Activated CD4-positive, alpha-beta T cell treated with anti-CD3 and anti-CD28 coated beads, Interleukin-2, Interleukin-6, amounts not matched to agents 100 ng/mL and 50 ng/mL, durations not matched to agents 16 hours and 8 hours (primary cell): ENCODE data around the gene RPL5.

Experiments used
- DNase-seq: peaks from one replicate; pipeline ENCODE4 v3.0.0-alpha.2; 2020

The RPL5 gene

GRCh38 chr1:92820551-92820950 lies 11.3 kb upstream of the RPL5 start:
- no peak for DNase-seq

DNA sequence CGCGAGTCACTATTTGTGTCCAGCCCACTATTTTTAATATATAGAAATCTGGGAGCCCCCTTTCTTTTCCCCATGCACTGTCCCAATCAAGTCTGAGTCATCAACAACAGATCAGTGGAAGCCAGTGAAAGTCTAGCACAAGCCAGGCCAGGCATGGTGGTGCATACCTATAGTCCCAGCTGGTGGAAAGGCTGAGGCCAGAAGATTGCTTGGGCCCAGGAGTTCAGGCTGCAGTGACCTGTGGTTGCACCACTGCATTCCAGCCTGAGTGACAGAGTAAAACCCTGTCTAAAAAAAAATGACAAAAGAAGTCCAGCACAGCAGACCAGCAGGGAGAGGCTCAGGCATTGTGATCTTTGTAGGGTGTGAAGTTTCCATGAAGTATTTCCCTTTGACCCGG lies 9.0 kb upstream of the RPL5 start:
- DNase-seq = no peak

GRCh38 chr1:92826792-92827191 lies 5.0 kb upstream of the RPL5 start:
- DNase-seq = no peak

DNA sequence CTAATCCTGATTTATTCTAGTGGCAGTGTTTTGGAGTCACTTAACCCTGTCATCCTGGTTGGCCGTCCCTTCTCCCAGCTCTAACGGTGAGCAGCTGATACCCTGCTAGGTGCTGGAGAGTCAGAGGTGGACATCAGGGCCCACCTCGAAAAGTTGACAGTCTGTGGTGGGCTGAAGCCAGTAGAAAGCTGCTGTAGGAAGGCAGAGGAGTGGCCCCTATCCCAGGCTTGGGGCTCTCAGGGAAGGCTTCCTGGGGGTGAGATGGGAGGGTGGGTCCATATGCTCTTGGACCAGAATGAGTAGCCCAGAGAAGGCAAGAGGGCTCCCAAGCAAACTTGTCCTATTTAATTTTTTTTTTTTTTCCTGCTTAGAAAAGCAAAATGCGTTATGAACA lies 475 bp upstream of the RPL5 start:
- DNase-seq = no peak

DNA sequence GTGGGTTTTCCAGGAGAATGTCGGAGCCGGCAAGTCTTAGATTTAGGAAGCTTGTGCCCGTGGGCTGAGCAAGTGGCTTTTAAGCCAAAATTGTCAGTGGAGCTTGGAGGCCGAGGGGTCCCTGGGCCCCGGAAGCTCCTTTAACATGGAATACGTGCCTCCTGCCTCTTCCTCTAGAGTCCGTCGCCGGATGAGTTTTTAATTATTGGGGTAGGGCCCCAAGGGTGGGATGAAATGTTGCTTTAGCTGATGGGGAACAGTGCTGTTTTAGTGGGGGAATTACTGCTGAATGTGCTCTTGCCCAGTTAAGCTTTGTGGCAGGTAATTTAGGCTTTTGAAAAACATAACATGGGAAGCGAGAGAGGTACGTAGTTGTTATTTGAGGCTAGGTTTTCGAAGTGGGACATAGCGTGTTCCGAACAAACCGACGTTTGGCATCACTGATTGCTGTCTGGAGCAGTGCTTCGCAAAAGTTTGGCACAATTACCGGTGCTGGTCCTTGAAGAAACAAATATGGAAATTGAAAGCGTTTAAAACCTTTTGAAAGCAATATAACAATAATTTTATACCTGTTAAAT lies 786 bp downstream of the RPL5 start:
- DNase-seq = no peak

DNA sequence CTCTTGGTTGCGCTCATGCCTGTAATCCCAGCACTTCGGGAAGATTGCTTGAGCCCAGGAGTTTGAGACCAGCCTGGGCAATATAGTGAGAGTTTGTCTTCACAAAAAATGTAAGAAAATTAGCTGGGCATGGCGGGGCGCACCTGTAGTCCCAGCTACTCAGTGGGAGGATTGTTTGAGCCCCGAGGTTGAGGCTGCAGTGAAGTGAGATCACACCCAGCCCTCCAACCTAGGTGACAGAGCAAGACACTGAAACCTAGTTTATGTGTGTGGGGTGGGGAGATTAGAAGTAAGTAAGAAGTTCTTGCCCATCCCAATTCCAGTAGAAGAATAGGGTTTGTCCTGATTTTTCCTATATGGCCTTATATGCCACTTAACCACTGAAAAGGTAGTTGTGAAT lies 2.0 kb downstream of the RPL5 start:
- peak; percentile 28 for DNase-seq

- DNase-seq = no peak
These were observed 2.8 kb downstream of the RPL5 start for GRCh38 chr1:92834617-92835016.

DNA sequence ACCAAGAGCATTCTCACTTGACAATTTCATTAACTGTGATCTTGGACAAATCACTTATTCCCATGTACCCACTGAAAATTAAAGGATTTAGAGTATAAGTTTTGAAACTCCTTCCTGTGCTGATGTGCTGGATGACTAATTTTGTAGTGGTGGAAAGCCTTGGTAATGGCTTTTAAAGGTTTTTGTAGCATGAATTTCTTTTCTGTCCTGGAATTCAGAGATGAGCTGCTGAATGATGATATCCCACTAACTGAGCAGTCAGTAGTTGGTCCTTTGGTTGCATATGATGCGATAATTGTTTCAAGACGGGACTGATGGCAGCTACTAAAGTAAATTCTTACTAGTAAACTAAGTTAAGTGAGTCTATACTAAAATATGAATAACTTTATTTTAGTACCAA lies 5.2 kb downstream of the RPL5 start:
- no peak for DNase-seq

GRCh38 chr1:92838519-92838918 lies 6.7 kb downstream of the RPL5 start:
- no peak for DNase-seq

- DNase-seq = no peak
These were observed 7.6 kb downstream of the RPL5 start for GRCh38 chr1:92839442-92839841.

DNA sequence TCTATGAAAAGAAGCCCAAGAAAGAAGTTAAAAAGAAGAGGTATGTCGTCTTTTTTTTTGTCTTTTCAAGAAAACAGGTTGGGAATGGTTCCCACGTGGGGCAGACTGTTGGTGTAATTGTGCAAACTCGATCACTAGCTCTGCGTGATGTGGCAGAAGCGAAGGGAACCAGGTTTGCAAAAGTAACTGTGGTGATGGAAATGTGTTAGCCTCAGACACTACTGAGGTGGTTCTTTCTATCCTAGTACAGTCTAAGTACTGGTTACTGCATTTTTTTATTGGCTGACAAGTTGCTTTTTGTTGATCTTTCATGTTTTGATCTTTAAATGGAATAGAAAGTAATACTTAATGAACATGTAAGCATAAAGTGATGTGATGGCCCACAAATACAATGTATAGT lies 8.8 kb downstream of the RPL5 start:
- no peak for DNase-seq

DNA sequence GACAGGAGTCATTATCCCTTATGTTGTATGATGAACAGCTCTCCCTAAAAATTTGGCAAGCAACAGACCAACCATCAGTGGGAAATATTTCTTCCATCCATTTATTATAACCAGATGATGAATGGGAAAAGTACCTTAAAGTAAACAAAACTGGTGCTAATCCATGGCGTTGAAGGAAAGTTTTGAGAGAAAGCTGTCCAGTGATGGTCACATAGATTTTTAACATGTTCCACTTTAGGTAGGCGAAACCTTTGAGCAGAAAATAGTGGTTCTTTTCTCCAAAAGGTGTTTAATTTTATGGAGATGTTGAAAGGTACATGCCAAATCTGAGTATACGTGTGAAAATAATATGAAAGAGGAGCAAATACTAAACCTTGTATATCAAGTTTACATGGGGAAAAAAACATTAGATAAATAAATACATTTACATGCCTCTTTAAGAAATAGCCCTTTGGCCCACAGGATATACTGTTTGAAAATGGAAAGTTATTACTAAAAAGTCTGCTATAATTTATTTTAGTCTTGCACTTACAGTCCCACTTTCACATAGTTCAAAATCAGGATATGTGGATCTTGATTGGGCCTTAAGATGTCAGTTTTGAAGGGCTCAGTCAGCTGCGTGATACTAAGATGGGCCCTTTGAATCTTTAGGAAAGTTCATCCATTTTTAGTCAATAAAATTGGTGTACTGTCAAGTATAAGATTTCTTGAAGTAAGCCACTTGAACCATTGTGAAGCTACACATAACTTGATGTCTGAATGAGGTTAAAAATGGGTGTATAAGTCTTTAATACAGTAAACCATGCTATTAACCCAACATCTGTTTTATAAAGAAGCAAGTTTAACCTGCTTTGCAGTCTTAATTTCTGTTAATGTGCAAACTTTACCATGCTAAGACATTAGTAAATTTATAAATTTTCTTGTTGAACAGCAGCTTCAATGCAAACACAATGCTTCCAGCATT lies 10.5 kb downstream of the RPL5 start:
- DNase-seq = no peak

DNA sequence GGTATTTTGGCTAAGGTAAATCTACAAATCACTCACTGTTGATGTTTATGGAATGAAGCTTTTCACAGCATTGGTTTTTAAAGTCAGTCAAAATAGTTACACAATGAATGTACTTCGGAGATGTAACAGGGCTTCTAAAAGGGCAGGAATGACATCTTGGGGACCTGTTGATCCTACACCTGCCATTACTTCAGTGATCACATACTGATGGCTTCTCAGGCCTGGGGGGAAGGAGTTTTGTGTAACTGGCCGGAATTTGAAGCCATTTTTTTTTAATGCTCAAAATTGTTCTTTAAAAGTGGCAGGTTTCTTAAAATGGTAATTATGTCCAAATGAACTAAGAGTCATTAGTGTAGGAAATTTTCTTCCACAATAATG lies 11.2 kb downstream of the RPL5 start:
- DNase-seq = no peak

DNA sequence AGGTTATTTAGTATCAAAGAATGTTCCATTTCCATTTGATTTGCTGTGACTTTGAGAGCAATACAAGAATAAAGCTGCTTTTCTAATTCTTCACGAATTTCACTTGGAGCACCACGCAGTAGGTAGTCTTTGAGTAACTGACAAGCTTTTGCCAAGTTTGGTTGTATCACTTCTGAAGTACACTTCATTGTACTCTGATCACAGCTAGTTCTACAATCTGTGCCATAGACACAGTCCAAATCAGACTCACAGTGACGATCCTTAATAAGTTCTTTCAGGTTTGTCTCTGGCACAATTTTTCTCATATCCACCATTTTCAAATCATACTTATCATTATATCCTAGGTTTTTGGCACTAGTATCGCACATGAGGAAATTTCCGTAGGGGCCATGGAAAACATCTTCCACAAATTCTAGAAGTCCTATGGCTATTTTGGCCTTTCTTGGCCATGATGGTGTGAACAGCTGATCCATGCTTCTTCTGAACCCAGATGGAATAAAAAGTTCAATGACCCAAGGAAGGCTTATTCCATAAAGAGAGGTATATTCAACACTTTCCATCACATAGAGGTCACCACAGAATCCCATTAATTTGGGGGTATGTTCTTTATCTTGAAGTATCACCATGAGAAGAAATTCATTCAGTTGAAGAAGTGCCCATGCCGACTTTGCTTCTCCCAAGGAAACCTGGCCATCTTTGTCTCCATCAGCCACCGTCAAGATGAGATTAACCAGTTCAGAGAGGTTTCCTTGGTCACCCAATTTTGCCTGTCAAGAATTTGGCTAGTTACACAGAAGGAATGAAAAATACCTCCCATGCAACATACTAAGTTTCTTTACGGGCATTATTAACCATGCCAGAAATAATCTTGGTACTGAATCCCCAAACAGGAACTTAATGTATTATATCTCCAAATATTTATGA lies 11.9 kb downstream of the RPL5 start:
- no peak for DNase-seq

DNA sequence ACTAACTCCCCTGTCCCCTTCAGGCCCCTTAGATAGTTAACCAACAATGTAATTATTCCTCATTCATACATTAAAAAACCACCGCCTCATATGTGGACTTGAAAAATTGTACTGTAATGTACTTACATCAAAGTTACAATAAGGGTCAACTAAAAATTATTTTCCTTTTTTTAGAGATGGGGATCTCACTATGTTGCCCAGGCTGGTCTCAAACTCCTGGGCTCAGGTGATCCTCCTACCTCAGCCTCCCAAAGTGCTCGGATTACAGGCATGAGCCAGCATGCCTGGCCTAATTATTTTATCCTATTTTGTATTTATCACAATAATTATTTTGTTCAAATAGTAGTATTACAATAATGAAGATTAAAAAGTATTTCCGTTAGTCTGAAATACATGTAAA lies 12.6 kb downstream of the RPL5 start:
- no peak for DNase-seq

DNA sequence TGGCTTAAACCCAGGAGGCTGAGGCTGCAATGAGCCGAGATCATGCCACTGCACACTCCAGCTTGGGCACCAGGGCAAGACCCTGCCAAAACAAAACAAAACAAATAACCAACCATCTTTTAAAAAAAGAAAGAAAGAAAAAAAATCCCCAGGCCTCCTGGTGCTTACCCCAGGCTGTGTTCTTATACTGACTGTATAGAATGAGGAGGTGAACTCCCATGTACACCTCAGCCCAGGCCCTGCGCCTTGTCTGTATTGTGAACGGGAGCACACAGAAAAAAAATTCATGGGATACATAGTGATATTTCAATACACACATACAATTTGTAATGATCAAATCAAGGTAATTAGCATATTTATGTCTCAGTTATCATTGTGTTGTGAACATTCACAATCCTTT lies 14.1 kb downstream of the RPL5 start:
- DNase-seq = no peak

GRCh38 chr1:92848201-92848600 lies 16.4 kb downstream of the RPL5 start:
- no peak for DNase-seq

GRCh38 chr1:92850019-92850418 lies 18.2 kb downstream of the RPL5 start:
- no peak for DNase-seq

DNA sequence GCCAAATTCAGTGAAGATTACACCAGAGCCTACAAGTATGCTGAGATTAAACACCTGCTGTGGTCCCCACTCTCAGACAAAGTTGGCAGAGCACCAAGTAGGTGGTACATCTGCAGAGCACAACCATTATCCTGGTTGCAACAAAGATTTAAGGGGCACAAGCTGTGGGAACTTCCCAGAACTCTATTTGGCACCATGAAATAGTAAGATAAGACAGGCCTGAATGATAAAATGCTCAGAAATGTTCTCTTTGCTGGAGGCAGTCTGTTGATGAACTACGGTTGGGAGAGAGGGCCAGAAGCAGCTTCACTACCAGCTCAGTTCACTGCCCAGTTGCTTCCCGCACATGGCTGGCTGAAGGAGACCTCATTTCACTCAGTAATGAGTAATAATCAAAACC lies 19.9 kb downstream of the RPL5 start:
- DNase-seq = no peak

DNA sequence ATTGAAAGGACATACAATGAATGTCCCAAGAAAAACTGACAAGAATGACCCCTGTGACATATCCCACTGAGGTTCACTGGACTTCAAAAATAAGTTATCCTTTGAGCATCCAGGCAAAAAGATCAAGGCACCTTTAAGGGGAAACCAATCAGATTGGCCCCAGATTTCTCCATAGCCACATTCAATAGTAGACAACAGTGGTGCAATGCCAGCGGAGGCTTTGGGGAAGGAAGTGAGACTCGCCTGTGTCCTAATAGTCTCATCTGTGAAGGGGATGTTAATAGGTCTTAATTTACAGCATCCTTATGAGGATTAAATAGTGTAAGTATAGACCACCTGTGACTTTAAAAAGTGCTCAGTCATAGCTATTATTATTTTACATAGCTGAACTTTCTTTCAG lies 21.5 kb downstream of the RPL5 start:
- DNase-seq = no peak

- no peak for DNase-seq
These were observed 22.4 kb downstream of the RPL5 start for GRCh38 chr1:92854101-92854785.

DNA sequence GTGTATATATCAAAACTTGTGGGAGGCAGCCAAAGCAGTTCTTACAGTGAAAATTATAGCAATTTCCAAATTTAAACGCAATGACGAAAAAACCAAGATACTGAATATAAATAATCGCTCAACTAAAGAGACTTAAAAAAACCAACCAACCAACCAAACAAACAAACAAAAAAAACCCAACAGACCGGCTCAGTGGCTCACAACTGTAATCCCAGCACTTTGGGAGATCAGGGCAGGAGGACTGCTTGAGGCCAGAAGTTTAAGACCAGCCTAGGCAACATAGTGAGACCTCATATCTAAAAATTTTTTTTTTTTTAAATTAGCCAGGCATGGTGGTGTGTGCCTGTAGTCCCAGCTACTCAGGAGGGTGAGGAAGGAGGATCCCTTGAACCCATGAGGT lies 23.4 kb downstream of the RPL5 start:
- DNase-seq = no peak

- no peak for DNase-seq
These were observed 26.0 kb downstream of the RPL5 start for GRCh38 chr1:92857817-92858216.
